ENCODE measurements around the gene PIPOX.

Gene PIPOX

DNA sequence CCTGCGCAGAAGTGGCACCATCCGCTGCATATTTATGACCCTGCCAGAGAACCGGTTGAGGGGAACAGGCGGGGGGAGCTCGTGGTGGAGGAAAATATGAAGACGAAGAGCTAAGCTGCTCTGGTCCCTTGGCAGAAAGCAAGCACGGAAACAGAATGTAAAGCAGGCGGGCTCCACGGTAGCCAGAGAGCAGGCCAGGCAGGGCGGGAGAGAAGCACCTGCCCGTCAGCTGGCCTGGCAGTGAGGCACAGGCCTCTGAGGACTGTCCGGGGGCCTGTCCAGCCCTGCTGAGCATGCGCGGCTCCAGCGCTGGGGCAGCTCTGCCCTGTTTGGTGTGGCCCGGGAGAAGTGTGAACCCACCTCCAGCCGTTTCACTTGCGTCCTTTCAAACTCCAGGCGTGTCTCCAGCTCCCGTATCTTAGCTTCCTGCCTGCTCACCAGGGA is 46.7 kb downstream of the PIPOX start:
- H2AFZ ChIP-seq: no peak overlapping the region
- no peak overlapping the region for H3K27ac ChIP-seq
- H3K79me2 ChIP-seq: no peaks in the 10 kb centered on the region
- no peaks in the 10 kb centered on the region for H3K27me3 ChIP-seq (ENCODE audit: control insufficient read depth, insufficient read depth, low read length)
- no peaks in the 10 kb centered on the region for H3K36me3 ChIP-seq (ENCODE audit: control insufficient read depth, insufficient read depth, low read length)
- no peaks in the 10 kb centered on the region for H3K9me3 ChIP-seq (ENCODE audit: control insufficient read depth, low read length)
- no peak for TF ChIP-seq CTCF (IDR thresholded peaks at IDR 0.05)
- H3K9ac ChIP-seq: no peak overlapping the region
- H3K4me3 ChIP-seq (ENCODE audit: low read depth, low read length): no peak overlapping the region
- H3K4me1 ChIP-seq: no peaks in the 10 kb centered on the region
- no peak overlapping the region for H3K4me2 ChIP-seq (ENCODE audit: low read length)

DNA sequence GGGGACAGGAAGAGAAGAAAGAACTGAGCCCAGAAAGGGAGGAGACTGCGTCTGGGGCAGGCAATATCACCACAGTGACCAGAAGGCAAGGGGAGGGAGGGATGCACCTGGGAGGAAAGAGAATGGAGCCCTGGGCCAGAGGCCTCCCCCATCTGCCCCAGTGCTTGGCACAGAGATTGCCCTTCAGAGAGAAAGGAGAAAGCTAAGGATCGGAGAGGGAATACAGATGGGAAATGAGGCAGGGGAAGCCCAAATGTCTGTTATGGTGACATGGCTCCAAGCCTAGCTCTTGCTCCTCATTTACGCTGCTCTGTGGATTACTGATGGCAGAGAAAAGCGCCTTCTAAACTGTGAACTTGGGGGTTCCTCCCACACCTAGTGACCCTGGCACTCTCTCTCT is 47.2 kb downstream of the PIPOX start:
- Histone ChIP-seq H3K27me3 (ENCODE audit: control insufficient read depth, insufficient read depth, low read length) (no peaks in the 10 kb centered on the region), H2AFZ (no peak overlapping the region), H3K79me2 (no peaks in the 10 kb centered on the region), H3K9me3 (ENCODE audit: control insufficient read depth, low read length) (no peaks in the 10 kb centered on the region), H3K4me2 (ENCODE audit: low read length) (no peak overlapping the region), H3K4me3 (ENCODE audit: low read depth, low read length) (no peak overlapping the region), H3K36me3 (ENCODE audit: control insufficient read depth, insufficient read depth, low read length) (no peaks in the 10 kb centered on the region), H3K27ac (no peak overlapping the region), H3K4me1 (no peaks in the 10 kb centered on the region), H3K9ac (no peak overlapping the region)
- no peak for TF ChIP-seq CTCF (IDR thresholded peaks at IDR 0.05)

DNA sequence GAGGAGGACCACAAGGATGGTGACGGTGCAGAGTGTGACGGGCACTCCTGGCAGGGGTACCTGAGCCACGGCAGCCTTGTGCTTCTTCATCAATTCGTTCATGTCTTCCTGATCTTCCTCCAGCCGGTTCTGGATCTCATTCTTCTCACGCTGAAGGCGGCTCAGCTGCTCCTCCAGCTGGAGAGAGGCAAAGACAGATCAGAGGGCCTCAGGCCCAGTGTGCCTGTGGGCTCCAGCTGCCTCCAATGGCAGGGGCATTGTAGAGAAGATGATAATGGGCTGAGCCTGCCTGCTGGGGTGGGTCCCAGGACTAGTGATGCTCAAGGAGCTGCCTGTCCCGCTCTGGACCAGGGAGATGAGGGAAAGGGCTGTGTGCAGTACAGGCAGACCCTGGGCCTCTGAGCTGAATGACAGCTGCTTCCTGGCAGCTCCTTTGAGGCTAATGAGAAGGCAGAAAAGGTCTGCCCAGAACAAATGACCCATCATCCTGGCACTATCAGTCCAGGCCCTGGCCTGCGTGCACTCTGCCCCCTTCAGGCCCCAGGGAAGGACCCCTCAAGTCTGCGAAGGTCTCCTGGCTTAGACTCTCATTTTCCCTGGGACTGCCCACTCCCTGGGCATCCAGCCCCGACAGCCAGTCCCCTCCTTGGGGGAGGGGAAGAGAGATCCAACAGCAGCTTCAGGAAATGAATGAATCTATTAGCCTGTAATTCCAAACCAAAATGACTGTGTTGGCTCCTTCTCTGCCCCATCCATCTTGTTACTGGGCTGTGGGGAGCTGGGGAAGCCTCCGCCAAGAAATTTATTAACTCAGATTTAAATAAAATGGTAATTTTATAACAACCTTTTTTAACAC is 48.0 kb downstream of the PIPOX start:
- Histone ChIP-seq H3K4me3 (ENCODE audit: low read depth, low read length) (no peak overlapping the region), H3K4me2 (ENCODE audit: low read length) (no peak overlapping the region), H3K27me3 (ENCODE audit: control insufficient read depth, insufficient read depth, low read length) (no peaks in the 10 kb centered on the region), H3K9me3 (ENCODE audit: control insufficient read depth, low read length) (no peaks in the 10 kb centered on the region), H3K79me2 (no peaks in the 10 kb centered on the region), H3K36me3 (ENCODE audit: control insufficient read depth, insufficient read depth, low read length) (no peaks in the 10 kb centered on the region), H2AFZ (no peak overlapping the region), H3K27ac (no peak overlapping the region), H3K9ac (no peak overlapping the region), H3K4me1 (no peaks in the 10 kb centered on the region)
- no peak for TF ChIP-seq CTCF (IDR thresholded peaks at IDR 0.05)

GRCh38 chr17:29091606-29092289 is 48.8 kb downstream of the PIPOX start:
- H3K4me2 ChIP-seq (ENCODE audit: low read length): no peak overlapping the region
- no peaks in the 10 kb centered on the region for H3K9me3 ChIP-seq (ENCODE audit: control insufficient read depth, low read length)
- no peaks in the 10 kb centered on the region for H3K79me2 ChIP-seq
- H3K4me1 ChIP-seq: no peaks in the 10 kb centered on the region
- no peak overlapping the region for H3K4me3 ChIP-seq (ENCODE audit: low read depth, low read length)
- H3K9ac ChIP-seq: no peak overlapping the region
- no peak overlapping the region for H2AFZ ChIP-seq
- H3K27me3 ChIP-seq (ENCODE audit: control insufficient read depth, insufficient read depth, low read length): no peaks in the 10 kb centered on the region
- no peak overlapping the region for H3K27ac ChIP-seq
- no peaks in the 10 kb centered on the region for H3K36me3 ChIP-seq (ENCODE audit: control insufficient read depth, insufficient read depth, low read length)
- TF ChIP-seq CTCF (IDR thresholded peaks at IDR 0.05): no peak

Measured in parathyroid adenoma (tissue), 2 donors.